ENCODE data around the gene TDRD9.

The TDRD9 gene

DNA sequence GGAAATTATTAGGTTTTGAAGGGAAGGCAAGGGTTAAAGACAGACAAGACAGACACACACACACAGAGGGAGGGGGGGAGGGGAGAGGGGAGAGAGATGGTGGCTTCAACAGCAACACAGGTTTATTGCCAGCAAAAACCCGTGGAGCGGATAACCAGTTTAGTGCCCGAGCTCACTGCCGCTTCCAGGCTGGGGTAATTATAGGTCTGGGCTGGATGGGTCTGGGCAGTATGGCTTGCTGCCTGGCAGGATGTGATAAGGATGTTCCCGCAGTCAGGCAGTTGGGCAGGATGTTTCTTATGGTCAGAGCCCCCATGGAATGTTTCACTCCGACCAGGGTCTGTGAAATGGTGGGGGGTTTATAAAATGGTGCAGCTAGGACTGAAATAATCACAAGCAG lies 4.4 kb upstream of the TDRD9 start:
- no peaks in the 10 kb centered on the region for H3K36me3 ChIP-seq (ENCODE audit: control insufficient read depth, insufficient read depth, low read length)
- H3K4me3 ChIP-seq (ENCODE audit: insufficient read depth, low read depth, low read length, poor library complexity, severe bottlenecking) = no peak overlapping the region
- H3K9me3 ChIP-seq (ENCODE audit: control insufficient read depth, low read length) = no peaks in the 10 kb centered on the region
- no peak overlapping the region for H3K27ac ChIP-seq (ENCODE audit: insufficient read depth, low read length, poor library complexity, severe bottlenecking)
- DNase-seq = no peak
- peaks cover 11% of the 10 kb centered on the region for H3K4me1 ChIP-seq (ENCODE audit: control insufficient read depth, insufficient read depth, low read length, poor library complexity, severe bottlenecking)
- H3K27me3 ChIP-seq (replicated peaks; ENCODE audit: control insufficient read depth, insufficient read depth, low read length, poor library complexity, severe bottlenecking) = no peaks in the 10 kb centered on the region

DNA sequence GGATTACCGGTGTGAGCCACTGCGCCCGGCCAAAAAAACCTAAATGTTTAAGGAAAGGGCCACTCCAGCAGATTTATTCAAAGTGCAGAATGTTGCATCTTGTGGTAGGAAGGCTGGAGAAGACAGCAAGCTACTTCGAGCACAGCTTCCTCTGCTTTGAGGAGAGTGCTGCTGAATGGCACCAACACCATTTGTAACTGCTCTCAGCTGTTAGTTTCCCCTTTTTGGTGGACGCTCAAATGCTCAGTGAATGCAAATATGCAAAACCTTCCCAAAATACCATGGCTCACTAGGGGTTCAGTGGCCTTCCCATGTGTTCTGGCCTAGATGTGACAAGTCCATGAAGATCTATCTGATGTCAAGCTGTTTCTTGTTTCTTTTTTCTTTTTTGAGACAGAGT lies 2.9 kb upstream of the TDRD9 start:
- no peaks in the 10 kb centered on the region for H3K36me3 ChIP-seq (ENCODE audit: control insufficient read depth, insufficient read depth, low read length)
- no peak overlapping the region for H3K27ac ChIP-seq (ENCODE audit: insufficient read depth, low read length, poor library complexity, severe bottlenecking)
- no peak overlapping the region for H3K4me3 ChIP-seq (ENCODE audit: insufficient read depth, low read depth, low read length, poor library complexity, severe bottlenecking)
- no peaks in the 10 kb centered on the region for H3K27me3 ChIP-seq (replicated peaks; ENCODE audit: control insufficient read depth, insufficient read depth, low read length, poor library complexity, severe bottlenecking)
- no peak for DNase-seq
- H3K4me1 ChIP-seq (ENCODE audit: control insufficient read depth, insufficient read depth, low read length, poor library complexity, severe bottlenecking) = peaks cover 8% of the 10 kb centered on the region
- H3K9me3 ChIP-seq (ENCODE audit: control insufficient read depth, low read length) = no peaks in the 10 kb centered on the region

DNA sequence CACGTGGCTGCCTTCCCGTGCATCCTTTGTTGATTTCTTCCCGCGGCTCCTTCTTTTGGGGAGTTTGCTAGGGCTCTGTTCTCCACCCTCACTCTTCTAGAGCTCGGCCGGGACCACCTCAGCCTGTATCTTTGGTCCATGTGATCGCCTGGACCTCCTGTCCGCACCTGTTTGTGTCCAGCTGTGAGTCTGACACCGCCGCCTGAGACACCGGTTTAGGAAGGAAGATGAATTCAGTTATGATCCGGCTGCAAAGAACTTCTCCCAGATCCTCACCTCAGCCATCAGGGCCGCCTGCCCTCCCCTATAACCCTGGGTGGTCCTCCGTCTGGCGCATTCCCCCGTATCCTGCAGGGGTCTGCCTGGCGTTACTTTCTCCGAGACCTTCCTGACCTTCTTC lies 690 bp upstream of the TDRD9 start:
- Histone ChIP-seq H3K9me3 (ENCODE audit: control insufficient read depth, low read length) (no peaks in the 10 kb centered on the region), H3K4me1 (ENCODE audit: control insufficient read depth, insufficient read depth, low read length, poor library complexity, severe bottlenecking) (no peaks in the 10 kb centered on the region), H3K36me3 (ENCODE audit: control insufficient read depth, insufficient read depth, low read length) (no peaks in the 10 kb centered on the region), H3K27me3 (replicated peaks; ENCODE audit: control insufficient read depth, insufficient read depth, low read length, poor library complexity, severe bottlenecking) (no peaks in the 10 kb centered on the region), H3K4me3 (ENCODE audit: insufficient read depth, low read depth, low read length, poor library complexity, severe bottlenecking) (no peak overlapping the region), H3K27ac (ENCODE audit: insufficient read depth, low read length, poor library complexity, severe bottlenecking) (no peak overlapping the region)
- DNase-seq = no peak

DNA sequence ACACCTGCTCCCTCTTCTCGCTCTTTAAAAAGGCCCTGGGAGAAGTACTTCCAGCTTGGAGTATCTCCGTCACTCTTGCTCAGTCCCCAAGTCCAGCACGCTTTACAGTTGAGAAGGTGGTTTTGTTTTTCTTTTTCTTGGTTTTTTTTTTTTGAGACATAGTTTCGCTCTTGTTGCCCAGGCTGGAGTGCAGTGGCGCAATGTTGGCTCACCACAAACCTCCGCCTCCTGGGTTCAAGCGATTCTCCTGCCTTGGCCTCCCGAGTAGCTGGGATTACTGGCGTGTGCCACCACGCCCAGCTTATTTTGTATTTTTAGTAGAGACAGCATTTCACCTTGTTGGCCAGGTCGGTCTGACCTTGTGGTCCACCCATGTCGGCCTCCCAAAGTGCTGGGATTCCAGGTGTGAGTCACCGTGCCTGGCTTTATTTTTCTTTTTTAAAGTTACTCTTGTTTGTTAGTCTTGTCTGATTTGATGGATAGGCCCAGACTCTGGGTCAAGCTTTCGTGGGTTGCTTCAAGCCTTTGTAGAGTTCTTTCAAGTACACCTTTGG lies 1.9 kb downstream of the TDRD9 start:
- Histone ChIP-seq H3K27me3 (replicated peaks; ENCODE audit: control insufficient read depth, insufficient read depth, low read length, poor library complexity, severe bottlenecking) (no peaks in the 10 kb centered on the region), H3K27ac (ENCODE audit: insufficient read depth, low read length, poor library complexity, severe bottlenecking) (no peak overlapping the region), H3K9me3 (ENCODE audit: control insufficient read depth, low read length) (no peaks in the 10 kb centered on the region), H3K4me3 (ENCODE audit: insufficient read depth, low read depth, low read length, poor library complexity, severe bottlenecking) (no peak overlapping the region), H3K36me3 (ENCODE audit: control insufficient read depth, insufficient read depth, low read length) (no peaks in the 10 kb centered on the region), H3K4me1 (ENCODE audit: control insufficient read depth, insufficient read depth, low read length, poor library complexity, severe bottlenecking) (no peaks in the 10 kb centered on the region)
- DNase-seq = no peak

DNA sequence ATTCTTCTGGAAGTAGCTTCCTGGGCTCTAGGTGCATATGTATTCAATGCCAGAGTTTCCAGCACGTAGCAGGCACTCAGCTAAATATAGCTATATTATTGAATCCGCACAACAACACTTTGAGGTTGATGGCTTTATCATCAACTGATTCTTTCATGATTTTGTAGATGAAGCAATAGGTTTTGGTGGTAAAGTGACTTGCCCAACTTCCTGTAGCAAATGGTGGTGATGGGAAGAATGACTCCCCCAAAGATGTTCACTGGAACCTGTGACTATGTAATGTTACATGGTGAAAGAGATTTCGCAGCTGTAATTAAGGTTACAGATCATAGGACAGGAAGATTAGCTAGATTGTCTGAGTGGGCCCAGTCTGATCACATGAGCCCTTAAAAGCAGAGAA lies 3.2 kb downstream of the TDRD9 start:
- Histone ChIP-seq H3K4me1 (ENCODE audit: control insufficient read depth, insufficient read depth, low read length, poor library complexity, severe bottlenecking) (no peaks in the 10 kb centered on the region), H3K4me3 (ENCODE audit: insufficient read depth, low read depth, low read length, poor library complexity, severe bottlenecking) (no peak overlapping the region), H3K36me3 (ENCODE audit: control insufficient read depth, insufficient read depth, low read length) (no peaks in the 10 kb centered on the region), H3K27me3 (replicated peaks; ENCODE audit: control insufficient read depth, insufficient read depth, low read length, poor library complexity, severe bottlenecking) (no peaks in the 10 kb centered on the region), H3K27ac (ENCODE audit: insufficient read depth, low read length, poor library complexity, severe bottlenecking) (no peak overlapping the region), H3K9me3 (ENCODE audit: control insufficient read depth, low read length) (no peaks in the 10 kb centered on the region)
- no peak for DNase-seq

DNA sequence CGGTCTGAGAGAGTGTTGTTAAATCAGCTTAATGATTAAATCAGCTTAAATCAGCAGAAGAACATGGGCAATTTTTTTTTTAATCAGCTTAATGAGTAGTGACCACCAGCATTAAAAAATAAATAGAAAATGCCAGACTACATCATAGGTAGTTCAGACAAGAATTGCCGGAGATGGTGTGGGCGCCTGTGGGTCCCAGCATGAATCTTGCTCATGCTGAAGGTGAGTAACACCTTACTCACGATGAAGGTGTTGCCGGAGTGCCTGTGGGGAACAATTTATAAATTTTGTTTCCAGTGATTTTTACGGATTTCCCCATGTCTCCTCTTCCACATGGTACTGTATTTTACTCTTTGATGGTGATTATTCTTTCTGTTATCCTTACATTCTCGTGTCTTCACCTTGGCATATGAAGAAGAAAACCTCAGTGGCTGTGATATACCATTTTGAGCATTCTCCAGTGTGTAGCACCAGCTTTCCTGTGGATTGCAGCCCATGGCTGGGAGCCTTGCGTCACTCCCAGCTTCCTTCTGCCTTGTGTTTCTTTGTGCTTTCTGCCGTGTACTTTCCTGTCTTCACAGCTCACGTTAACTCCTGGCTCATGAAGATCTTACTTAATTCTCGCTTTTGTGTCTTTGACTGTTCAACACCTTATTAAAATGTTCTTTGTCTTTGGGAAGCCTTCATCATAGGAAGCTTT lies 4.7 kb downstream of the TDRD9 start:
- H3K36me3 ChIP-seq (ENCODE audit: control insufficient read depth, insufficient read depth, low read length) = no peaks in the 10 kb centered on the region
- no peak overlapping the region for H3K4me3 ChIP-seq (ENCODE audit: insufficient read depth, low read depth, low read length, poor library complexity, severe bottlenecking)
- no peak for DNase-seq
- H3K27me3 ChIP-seq (replicated peaks; ENCODE audit: control insufficient read depth, insufficient read depth, low read length, poor library complexity, severe bottlenecking) = no peaks in the 10 kb centered on the region
- H3K4me1 ChIP-seq (ENCODE audit: control insufficient read depth, insufficient read depth, low read length, poor library complexity, severe bottlenecking) = no peaks in the 10 kb centered on the region
- no peak overlapping the region for H3K27ac ChIP-seq (ENCODE audit: insufficient read depth, low read length, poor library complexity, severe bottlenecking)
- no peaks in the 10 kb centered on the region for H3K9me3 ChIP-seq (ENCODE audit: control insufficient read depth, low read length)

DNA sequence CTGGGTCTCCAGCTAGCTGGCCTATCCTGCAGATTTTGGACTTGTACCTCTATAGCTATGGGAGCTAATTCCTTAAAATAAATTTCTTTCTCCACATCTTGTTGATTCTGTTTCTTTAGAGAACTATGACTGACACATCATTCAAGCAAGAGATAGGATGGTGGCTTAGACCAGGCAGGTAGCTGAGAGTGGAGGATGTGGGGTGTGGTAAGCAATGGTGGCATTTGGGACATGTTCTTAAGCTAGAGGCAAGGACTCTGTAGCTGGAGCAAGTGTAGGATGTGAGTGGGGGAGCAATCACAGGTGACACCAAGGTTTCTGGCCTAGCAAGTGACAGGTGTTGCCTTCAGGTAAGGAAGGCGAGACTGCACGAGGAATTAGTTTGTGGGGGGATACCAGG lies 6.8 kb downstream of the TDRD9 start:
- Histone ChIP-seq H3K9me3 (ENCODE audit: control insufficient read depth, low read length) (no peaks in the 10 kb centered on the region), H3K4me1 (ENCODE audit: control insufficient read depth, insufficient read depth, low read length, poor library complexity, severe bottlenecking) (no peaks in the 10 kb centered on the region)

DNA sequence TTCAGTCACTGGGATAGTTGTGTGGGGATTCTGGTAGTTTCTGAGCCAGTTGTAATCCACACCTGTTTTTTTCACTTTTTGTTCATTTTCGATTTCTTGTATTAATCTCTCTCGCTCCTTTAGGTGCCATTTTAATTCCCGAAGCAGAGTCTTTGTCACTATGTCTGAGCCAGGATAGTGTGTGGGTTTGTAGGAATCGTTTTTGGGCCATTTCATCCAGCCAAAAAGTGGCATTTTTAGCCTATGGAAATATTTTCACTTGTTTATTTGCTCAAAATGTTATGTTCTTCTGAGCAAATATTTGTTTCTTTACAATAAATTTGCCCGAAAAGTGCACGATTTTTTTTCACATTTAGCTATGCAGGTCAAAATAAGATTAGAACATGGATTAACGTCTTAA lies 13.2 kb downstream of the TDRD9 start:
- Histone ChIP-seq H3K27ac (ENCODE audit: insufficient read depth, low read length, poor library complexity, severe bottlenecking) (no peak overlapping the region), H3K27me3 (replicated peaks; ENCODE audit: control insufficient read depth, insufficient read depth, low read length, poor library complexity, severe bottlenecking) (peaks cover 6% of the 10 kb centered on the region), H3K9me3 (ENCODE audit: control insufficient read depth, low read length) (no peaks in the 10 kb centered on the region), H3K4me3 (ENCODE audit: insufficient read depth, low read depth, low read length, poor library complexity, severe bottlenecking) (no peak overlapping the region), H3K4me1 (ENCODE audit: control insufficient read depth, insufficient read depth, low read length, poor library complexity, severe bottlenecking) (no peaks in the 10 kb centered on the region), H3K36me3 (ENCODE audit: control insufficient read depth, insufficient read depth, low read length) (no peaks in the 10 kb centered on the region)
- no peak for DNase-seq

More for the DNA sequence above, 6.8 kb downstream of the TDRD9 start:
- Histone ChIP-seq H3K27me3 (replicated peaks; ENCODE audit: control insufficient read depth, insufficient read depth, low read length, poor library complexity, severe bottlenecking) (no peaks in the 10 kb centered on the region), H3K27ac (ENCODE audit: insufficient read depth, low read length, poor library complexity, severe bottlenecking) (no peak overlapping the region), H3K4me3 (ENCODE audit: insufficient read depth, low read depth, low read length, poor library complexity, severe bottlenecking) (no peak overlapping the region), H3K36me3 (ENCODE audit: control insufficient read depth, insufficient read depth, low read length) (no peaks in the 10 kb centered on the region)
- no peak for DNase-seq

DNA sequence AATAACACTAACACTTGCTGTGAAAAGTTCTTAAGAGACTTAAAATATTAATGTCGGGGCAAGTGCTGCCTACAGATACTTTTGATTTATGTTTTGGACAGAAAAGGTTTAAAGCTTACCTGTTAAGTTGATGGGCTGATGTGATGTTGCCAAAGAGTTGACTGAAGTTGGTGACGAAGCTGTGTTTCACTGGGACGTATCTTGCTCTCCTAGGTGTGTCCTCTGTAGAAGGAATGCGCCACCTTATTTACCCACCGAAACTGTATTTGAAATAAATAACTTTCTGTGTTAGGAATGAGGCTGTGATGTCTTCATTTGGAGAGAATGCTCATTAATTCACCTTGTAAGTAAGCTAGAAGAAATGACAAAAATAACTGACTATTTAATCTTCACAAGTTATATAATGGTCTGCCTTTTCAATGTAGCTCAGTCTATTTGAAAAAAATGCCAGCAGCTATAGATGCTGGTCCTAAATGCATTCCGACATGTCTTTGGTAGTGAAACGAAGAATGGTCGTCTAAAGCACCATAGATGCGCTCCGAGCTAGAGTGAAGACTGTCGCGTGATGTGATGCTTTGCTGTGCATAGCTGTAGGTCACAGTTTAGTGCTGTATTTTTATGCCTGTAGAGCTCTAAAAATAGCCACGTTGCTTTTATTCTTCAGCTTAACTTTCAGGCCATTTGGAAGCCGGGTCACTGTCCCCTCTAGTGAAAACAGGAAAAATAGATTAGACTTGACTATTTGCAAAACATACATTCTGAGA lies 13.9 kb downstream of the TDRD9 start, which contains the start of gene RD3L:
TSS of gene RD3L (minus strand) at position 557 of the 764 bp plus-strand sequence. CDS start 834 bp downstream, outside the sequence.
- DNase-seq = no peak
- H3K36me3 ChIP-seq (ENCODE audit: control insufficient read depth, insufficient read depth, low read length) = no peaks in the 10 kb centered on the region
- no peak within 1 kb of the TSS for H3K4me3 ChIP-seq (ENCODE audit: insufficient read depth, low read depth, low read length, poor library complexity, severe bottlenecking)
- no peaks in the 10 kb centered on the region for H3K9me3 ChIP-seq (ENCODE audit: control insufficient read depth, low read length)
- H3K27ac ChIP-seq (ENCODE audit: insufficient read depth, low read length, poor library complexity, severe bottlenecking) = no peak within 1 kb of the TSS
- H3K4me1 ChIP-seq (ENCODE audit: control insufficient read depth, insufficient read depth, low read length, poor library complexity, severe bottlenecking) = no peaks in the 10 kb centered on the region
- peaks cover 6% of the 10 kb centered on the region for H3K27me3 ChIP-seq (replicated peaks; ENCODE audit: control insufficient read depth, insufficient read depth, low read length, poor library complexity, severe bottlenecking)

DNA sequence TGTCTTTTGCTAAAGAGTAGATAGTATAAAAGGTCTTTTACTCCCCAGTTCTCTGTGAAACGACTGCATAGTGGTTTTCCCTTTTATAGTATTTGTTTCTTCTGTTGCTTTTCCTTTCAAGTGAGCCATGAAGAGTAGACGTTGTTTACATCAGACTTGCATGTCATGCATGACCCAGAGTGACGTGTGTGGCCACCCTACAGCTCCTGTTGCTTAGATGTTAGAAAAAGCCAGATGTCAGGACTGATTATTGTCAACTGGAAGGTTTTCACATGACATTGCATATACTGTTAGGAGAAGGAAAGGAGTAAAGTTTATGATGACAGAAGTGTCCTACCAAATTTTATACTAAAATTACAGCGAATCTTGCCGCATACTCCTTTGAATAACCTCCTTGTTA lies 15.4 kb downstream of the TDRD9 start:
- Histone ChIP-seq H3K4me3 (ENCODE audit: insufficient read depth, low read depth, low read length, poor library complexity, severe bottlenecking) (no peak overlapping the region), H3K27me3 (replicated peaks; ENCODE audit: control insufficient read depth, insufficient read depth, low read length, poor library complexity, severe bottlenecking) (peaks cover 6% of the 10 kb centered on the region), H3K36me3 (ENCODE audit: control insufficient read depth, insufficient read depth, low read length) (no peaks in the 10 kb centered on the region), H3K9me3 (ENCODE audit: control insufficient read depth, low read length) (no peaks in the 10 kb centered on the region), H3K4me1 (ENCODE audit: control insufficient read depth, insufficient read depth, low read length, poor library complexity, severe bottlenecking) (no peaks in the 10 kb centered on the region), H3K27ac (ENCODE audit: insufficient read depth, low read length, poor library complexity, severe bottlenecking) (no peak overlapping the region)
- DNase-seq = no peak
